ENCODE measurements around the gene SMNDC1. TPM values are rescaled to one million over a fixed set of nuclear protein-coding genes. Genes with fewer than 3 reads are reported as not detected.

Gene SMNDC1
- total and polyA plus RNA-seq, 4 donors: 4.9 to 6.8 (median 6.0) TPM

DNA sequence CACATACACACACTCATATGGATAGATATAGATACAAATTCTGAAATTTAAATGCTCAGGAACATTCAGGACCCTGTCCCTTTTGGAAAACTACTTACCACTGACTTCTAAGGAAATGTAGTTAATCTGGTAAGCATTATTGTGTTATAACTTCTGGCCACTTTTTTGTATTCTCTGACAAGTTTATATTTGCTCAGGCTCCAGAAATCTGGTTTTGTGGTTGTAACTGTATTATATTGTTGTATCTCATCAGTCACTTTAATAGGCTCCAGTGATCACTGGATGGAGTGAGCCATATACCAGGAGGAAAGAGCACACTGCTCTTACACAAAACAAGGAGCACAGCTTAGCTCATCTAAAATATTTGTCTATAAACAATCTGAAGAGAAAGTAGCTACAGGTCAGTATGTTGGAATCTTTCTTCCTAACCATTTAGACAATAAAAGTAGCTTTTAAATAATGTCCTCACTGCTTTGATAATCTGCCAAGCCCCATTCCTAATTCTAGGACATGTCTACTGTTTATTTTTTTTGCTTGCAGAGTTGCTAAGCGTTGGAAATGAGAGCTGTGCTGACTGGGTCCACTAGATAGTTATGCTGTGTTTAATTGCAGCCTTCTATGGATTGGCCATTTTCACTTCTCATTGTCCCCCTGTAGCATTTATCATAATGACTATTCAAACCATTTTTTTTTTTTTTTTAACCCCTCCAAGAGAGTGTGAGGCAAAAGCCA lies 43.8 kb downstream of the SMNDC1 start:
- Histone ChIP-seq H3K36me3 (ENCODE audit: control insufficient read depth in 4 of 4, insufficient read depth in 3 of 4, low read depth in 1 of 4, low read length in 3 of 4) (no peaks in the 10 kb centered on the region), H3K9ac (ENCODE audit: low read depth in 1 of 2, low read length in 2 of 2) (no peak overlapping the region), H3K27ac (ENCODE audit: low read depth in 1 of 2, low read length in 2 of 2) (no peak overlapping the region), H3K4me1 (ENCODE audit: control insufficient read depth in 4 of 4, insufficient read depth in 4 of 4, low read length in 3 of 4) (peaks cover 0 to 6% (median 0%) of the 10 kb centered on the region in 4 donors), H3K27me3 (ENCODE audit: control insufficient read depth in 4 of 4, insufficient read depth in 4 of 4, low read length in 3 of 4) (no peaks in the 10 kb centered on the region), H3K9me3 (ENCODE audit: control insufficient read depth in 4 of 4, low read length in 3 of 4) (no peaks in the 10 kb centered on the region), H3K4me3 (ENCODE audit: low read depth in 1 of 3, low read length in 3 of 3) (no peak overlapping the region)
- WGBS: 40% methylated on average over 1 of the region's 1 CpG
- TF ChIP-seq, protein P1, sequence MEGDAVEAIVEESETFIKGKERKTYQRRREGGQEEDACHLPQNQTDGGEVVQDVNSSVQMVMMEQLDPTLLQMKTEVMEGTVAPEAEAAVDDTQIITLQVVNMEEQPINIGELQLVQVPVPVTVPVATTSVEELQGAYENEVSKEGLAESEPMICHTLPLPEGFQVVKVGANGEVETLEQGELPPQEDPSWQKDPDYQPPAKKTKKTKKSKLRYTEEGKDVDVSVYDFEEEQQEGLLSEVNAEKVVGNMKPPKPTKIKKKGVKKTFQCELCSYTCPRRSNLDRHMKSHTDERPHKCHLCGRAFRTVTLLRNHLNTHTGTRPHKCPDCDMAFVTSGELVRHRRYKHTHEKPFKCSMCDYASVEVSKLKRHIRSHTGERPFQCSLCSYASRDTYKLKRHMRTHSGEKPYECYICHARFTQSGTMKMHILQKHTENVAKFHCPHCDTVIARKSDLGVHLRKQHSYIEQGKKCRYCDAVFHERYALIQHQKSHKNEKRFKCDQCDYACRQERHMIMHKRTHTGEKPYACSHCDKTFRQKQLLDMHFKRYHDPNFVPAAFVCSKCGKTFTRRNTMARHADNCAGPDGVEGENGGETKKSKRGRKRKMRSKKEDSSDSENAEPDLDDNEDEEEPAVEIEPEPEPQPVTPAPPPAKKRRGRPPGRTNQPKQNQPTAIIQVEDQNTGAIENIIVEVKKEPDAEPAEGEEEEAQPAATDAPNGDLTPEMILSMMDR (IDR thresholded peaks at IDR 0.05; ENCODE audit: low read depth, low read length, missing input control): no peak
- TF ChIP-seq FOXA1 (IDR thresholded peaks at IDR 0.05) (no peak), GABPA (IDR thresholded peaks at IDR 0.05 in 1 of 2, conservative IDR thresholded peaks at IDR 0.05 in 1 of 2) (no peak), YY1 (IDR thresholded peaks at IDR 0.05) (no peak), HNF4G (IDR thresholded peaks at IDR 0.05) (no peak), NR2F2 (IDR thresholded peaks at IDR 0.05) (no peak), FOXA2 (IDR thresholded peaks at IDR 0.05) (no peak), SP1 (IDR thresholded peaks at IDR 0.05) (no peak), JUND (IDR thresholded peaks at IDR 0.05) (no peak), RAD21 (IDR thresholded peaks at IDR 0.05) (no peak), RXRA (IDR thresholded peaks at IDR 0.05) (no peak), TAF1 (conservative IDR thresholded peaks at IDR 0.05) (no peak), EGR1 (IDR thresholded peaks at IDR 0.05; ENCODE audit: low read depth in 2 of 2) (no peak)
- TF ChIP-seq, protein P2, sequence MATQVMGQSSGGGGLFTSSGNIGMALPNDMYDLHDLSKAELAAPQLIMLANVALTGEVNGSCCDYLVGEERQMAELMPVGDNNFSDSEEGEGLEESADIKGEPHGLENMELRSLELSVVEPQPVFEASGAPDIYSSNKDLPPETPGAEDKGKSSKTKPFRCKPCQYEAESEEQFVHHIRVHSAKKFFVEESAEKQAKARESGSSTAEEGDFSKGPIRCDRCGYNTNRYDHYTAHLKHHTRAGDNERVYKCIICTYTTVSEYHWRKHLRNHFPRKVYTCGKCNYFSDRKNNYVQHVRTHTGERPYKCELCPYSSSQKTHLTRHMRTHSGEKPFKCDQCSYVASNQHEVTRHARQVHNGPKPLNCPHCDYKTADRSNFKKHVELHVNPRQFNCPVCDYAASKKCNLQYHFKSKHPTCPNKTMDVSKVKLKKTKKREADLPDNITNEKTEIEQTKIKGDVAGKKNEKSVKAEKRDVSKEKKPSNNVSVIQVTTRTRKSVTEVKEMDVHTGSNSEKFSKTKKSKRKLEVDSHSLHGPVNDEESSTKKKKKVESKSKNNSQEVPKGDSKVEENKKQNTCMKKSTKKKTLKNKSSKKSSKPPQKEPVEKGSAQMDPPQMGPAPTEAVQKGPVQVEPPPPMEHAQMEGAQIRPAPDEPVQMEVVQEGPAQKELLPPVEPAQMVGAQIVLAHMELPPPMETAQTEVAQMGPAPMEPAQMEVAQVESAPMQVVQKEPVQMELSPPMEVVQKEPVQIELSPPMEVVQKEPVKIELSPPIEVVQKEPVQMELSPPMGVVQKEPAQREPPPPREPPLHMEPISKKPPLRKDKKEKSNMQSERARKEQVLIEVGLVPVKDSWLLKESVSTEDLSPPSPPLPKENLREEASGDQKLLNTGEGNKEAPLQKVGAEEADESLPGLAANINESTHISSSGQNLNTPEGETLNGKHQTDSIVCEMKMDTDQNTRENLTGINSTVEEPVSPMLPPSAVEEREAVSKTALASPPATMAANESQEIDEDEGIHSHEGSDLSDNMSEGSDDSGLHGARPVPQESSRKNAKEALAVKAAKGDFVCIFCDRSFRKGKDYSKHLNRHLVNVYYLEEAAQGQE (IDR thresholded peaks at IDR 0.05): no peak
- TF ChIP-seq, protein P3, sequence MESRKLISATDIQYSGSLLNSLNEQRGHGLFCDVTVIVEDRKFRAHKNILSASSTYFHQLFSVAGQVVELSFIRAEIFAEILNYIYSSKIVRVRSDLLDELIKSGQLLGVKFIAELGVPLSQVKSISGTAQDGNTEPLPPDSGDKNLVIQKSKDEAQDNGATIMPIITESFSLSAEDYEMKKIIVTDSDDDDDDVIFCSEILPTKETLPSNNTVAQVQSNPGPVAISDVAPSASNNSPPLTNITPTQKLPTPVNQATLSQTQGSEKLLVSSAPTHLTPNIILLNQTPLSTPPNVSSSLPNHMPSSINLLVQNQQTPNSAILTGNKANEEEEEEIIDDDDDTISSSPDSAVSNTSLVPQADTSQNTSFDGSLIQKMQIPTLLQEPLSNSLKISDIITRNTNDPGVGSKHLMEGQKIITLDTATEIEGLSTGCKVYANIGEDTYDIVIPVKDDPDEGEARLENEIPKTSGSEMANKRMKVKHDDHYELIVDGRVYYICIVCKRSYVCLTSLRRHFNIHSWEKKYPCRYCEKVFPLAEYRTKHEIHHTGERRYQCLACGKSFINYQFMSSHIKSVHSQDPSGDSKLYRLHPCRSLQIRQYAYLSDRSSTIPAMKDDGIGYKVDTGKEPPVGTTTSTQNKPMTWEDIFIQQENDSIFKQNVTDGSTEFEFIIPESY (IDR thresholded peaks at IDR 0.05): no peak
- TF ChIP-seq, protein P4, sequence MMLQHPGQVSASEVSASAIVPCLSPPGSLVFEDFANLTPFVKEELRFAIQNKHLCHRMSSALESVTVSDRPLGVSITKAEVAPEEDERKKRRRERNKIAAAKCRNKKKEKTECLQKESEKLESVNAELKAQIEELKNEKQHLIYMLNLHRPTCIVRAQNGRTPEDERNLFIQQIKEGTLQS (IDR thresholded peaks at IDR 0.05): no peak
- no peak for DNase-seq (ENCODE audit: low spot score)

Data from liver (tissue), 9 donors.